Measurements from ENCODE around the gene ABCB8. TPM values are rescaled to one million over a fixed set of nuclear protein-coding genes. Genes with fewer than 3 reads are reported as not detected.

Gene ABCB8
- total and polyA plus RNA-seq, 9 of the 15 experiments (the other 6 are each of a cell fraction or from before 2014, with no cell fraction given), result 7.6 to 106 (median 36.3) TPM

DNA sequence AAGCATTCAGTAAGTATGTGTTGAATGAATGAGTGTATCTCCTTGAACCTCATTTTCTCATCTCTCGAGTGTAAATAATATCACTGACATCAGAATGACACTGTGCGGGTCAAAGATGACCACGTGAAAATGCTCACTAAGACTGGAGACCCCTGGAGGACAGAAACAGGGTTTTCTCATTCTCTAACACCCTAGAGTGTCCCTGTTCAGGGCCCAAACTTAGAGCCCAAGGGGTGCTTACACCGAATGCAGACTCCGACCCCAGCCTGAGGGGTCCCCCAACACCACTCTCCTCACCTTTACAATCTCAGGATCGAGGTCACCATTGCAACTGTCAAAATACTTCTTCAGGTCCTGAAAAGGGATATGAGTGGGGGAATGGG, 28.0 kb downstream of the ABCB8 start (continued):
- TF ChIP-seq, protein P1, sequence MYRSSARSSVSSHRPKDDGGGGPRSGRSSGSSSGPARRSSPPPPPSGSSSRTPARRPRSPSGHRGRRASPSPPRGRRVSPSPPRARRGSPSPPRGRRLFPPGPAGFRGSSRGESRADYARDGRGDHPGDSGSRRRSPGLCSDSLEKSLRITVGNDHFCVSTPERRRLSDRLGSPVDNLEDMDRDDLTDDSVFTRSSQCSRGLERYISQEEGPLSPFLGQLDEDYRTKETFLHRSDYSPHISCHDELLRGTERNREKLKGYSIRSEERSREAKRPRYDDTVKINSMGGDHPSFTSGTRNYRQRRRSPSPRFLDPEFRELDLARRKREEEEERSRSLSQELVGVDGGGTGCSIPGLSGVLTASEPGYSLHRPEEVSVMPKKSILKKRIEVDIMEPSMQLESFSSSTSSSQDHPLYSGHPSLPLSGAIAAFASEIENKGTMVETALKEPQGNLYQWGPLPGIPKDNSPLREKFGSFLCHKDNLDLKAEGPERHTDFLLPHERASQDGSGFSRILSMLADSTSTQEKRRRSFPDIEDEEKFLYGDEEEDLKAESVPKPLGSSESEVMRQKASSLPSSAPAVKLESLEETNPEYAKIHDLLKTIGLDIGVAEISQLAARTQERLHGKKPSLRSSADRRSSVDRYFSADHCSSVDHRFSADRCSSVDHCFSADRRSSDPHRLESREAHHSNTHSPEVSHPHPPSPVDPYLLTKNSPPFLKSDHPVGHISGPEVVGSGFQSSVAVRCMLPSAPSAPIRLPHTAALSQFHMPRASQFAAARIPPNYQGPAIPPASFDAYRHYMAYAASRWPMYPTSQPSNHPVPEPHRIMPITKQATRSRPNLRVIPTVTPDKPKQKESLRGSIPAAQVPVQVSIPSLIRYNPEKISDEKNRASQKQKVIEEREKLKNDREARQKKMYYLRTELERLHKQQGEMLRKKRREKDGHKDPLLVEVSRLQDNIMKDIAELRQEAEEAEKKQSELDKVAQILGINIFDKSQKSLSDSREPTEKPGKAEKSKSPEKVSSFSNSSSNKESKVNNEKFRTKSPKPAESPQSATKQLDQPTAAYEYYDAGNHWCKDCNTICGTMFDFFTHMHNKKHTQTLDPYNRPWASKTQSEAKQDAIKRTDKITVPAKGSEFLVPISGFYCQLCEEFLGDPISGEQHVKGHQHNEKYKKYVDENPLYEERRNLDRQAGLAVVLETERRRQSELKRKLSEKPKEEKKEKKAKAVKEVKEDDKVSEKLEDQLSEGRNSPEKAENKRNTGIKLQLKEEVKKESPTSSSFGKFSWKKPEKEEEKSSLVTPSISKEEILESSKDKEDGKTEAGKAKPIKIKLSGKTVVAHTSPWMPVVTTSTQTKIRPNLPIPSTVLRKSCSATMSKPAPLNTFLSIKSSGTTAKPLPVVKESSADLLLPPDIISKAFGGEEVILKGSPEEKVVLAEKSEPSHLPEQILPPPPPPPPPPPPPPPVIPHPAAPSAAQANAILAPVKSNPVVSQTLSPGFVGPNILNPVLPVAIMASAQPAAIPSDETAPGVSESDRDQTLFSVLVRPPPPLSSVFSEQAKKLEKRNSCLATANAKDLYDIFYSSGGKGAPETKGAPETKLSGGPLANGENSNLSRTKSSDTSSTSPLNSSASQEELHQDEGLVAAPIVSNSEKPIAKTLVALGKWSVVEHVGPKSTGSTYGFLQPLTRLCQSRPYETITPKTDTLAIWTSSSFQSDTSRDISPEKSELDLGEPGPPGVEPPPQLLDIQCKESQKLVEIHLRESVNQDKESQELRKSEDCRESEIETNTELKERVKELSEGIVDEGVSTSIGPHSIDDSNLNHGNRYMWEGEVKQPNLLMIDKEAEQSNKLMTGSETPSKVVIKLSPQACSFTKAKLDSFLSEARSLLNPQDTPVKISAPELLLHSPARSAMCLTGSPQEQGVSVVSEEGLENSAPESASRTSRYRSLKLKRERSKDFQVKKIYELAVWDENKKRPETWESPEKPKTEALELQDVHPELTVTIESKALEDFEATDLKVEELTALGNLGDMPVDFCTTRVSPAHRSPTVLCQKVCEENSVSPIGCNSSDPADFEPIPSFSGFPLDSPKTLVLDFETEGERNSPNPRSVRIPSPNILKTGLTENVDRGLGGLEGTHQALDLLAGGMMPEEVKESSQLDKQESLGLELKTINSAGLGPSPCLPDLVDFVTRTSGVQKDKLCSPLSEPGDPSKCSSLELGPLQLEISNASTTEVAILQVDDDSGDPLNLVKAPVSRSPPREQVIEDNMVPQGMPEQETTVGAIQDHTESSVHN (IDR thresholded peaks at IDR 0.05; ENCODE audit: borderline replicate concordance in 1 of 2, low read depth in 1 of 2), result no peak
- TF ChIP-seq ZNF696 (CRISPR knock-in tag; conservative IDR thresholded peaks at IDR 0.05), result no peak
- TF ChIP-seq, protein P2, sequence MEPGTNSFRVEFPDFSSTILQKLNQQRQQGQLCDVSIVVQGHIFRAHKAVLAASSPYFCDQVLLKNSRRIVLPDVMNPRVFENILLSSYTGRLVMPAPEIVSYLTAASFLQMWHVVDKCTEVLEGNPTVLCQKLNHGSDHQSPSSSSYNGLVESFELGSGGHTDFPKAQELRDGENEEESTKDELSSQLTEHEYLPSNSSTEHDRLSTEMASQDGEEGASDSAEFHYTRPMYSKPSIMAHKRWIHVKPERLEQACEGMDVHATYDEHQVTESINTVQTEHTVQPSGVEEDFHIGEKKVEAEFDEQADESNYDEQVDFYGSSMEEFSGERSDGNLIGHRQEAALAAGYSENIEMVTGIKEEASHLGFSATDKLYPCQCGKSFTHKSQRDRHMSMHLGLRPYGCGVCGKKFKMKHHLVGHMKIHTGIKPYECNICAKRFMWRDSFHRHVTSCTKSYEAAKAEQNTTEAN (CRISPR knock-in tag; IDR thresholded peaks at IDR 0.05), result no peak
- TF ChIP-seq, protein P3, sequence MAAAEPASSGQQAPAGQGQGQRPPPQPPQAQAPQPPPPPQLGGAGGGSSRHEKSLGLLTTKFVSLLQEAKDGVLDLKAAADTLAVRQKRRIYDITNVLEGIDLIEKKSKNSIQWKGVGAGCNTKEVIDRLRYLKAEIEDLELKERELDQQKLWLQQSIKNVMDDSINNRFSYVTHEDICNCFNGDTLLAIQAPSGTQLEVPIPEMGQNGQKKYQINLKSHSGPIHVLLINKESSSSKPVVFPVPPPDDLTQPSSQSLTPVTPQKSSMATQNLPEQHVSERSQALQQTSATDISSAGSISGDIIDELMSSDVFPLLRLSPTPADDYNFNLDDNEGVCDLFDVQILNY (CRISPR knock-in tag; IDR thresholded peaks at IDR 0.05), result 0 out of 2 replicates have a peak, but pooled peaks have one; percentile 80
- no peak for TF ChIP-seq KLF1 (tag; IDR thresholded peaks at IDR 0.05)
- TF ChIP-seq ZNF347 (CRISPR knock-in tag; IDR thresholded peaks at IDR 0.05; ENCODE audit: low read depth), result no peak
- TF ChIP-seq SIN3A (IDR thresholded peaks at IDR 0.05; ENCODE audit: borderline replicate concordance in 2 of 2, control insufficient read depth in 1 of 2, low read depth in 2 of 2, low read length in 2 of 2), result no peak
- no peak for TF ChIP-seq MAFK (IDR thresholded peaks at IDR 0.05; ENCODE audit: low read length)
- TF ChIP-seq ZNF408 (CRISPR knock-in tag; IDR thresholded peaks at IDR 0.05; ENCODE audit: low read depth), result no peak
- TF ChIP-seq ZSCAN29 (IDR thresholded peaks at IDR 0.05), result no peak
- TF ChIP-seq NFXL1 (CRISPR knock-in tag; IDR thresholded peaks at IDR 0.05), result no peak
- TF ChIP-seq, protein P4, sequence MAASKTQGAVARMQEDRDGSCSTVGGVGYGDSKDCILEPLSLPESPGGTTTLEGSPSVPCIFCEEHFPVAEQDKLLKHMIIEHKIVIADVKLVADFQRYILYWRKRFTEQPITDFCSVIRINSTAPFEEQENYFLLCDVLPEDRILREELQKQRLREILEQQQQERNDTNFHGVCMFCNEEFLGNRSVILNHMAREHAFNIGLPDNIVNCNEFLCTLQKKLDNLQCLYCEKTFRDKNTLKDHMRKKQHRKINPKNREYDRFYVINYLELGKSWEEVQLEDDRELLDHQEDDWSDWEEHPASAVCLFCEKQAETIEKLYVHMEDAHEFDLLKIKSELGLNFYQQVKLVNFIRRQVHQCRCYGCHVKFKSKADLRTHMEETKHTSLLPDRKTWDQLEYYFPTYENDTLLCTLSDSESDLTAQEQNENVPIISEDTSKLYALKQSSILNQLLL (CRISPR knock-in tag; IDR thresholded peaks at IDR 0.05; ENCODE audit: borderline replicate concordance), result no peak
- no peak for TF ChIP-seq ZNF3 (CRISPR knock-in tag; IDR thresholded peaks at IDR 0.05)
- TF ChIP-seq ZNF707 (CRISPR knock-in tag; conservative IDR thresholded peaks at IDR 0.05), result no peak
- TF ChIP-seq CREB1 (IDR thresholded peaks at IDR 0.05), result peak; percentile 42
- TF ChIP-seq CREB1 (CRISPR knock-in tag; IDR thresholded peaks at IDR 0.05), result peak; percentile 11; the same call in 1 of the 2 replicates
- TF ChIP-seq NUFIP1 (IDR thresholded peaks at IDR 0.05; ENCODE audit: partially characterized antibody), result no peak

All from K562 (cell line).